Neutrophil (primary cell): ENCODE results near the gene ABHD15.

Experiments used
- H3K27ac ChIP-seq: fragments of 200-600 bp; sonication (generic); 2 replicates; pipeline ENCODE4 v1.5.1; 2016; ENCODE audit warnings: mild to moderate bottlenecking, moderate library complexity
- H3K27me3 ChIP-seq: fragments of 200-600 bp; sonication (generic); 2 replicates; pipeline ENCODE4 v1.6.0; 2016; ENCODE audit warnings: mild to moderate bottlenecking
- H3K36me3 ChIP-seq: fragments of 200-600 bp; sonication (generic); 2 replicates; pipeline ENCODE4 v1.5.1; 2017
- H3K4me1 ChIP-seq, 2 experiments: fragments of 200-600 bp in 1 of 2; sonication (generic) in 1 of 2; 1 replicate in 1 of 2; 2 replicates in 1 of 2; pipeline versions ENCODE4 v1.5.1 to v1.6.1; 2013 to 2016; ENCODE audit warnings: low read depth in 1 of 2, low read length in 1 of 2, mild to moderate bottlenecking in 1 of 2, moderate library complexity in 1 of 2; ENCODE audit not compliant: control insufficient read depth in 1 of 2, insufficient read depth in 1 of 2
- H3K4me3 ChIP-seq, 2 experiments: fragments of 200-600 bp in 1 of 2; sonication (generic) in 1 of 2; 1 replicate in 1 of 2; 2 replicates in 1 of 2; pipeline ENCODE4 v1.5.1; 2013 to 2016; ENCODE audit warnings: low read depth in 1 of 2, low read length in 1 of 2, mild to moderate bottlenecking in 1 of 2, moderate library complexity in 1 of 2
- H3K9me3 ChIP-seq: fragments of 200-600 bp; sonication (generic); 2 replicates; pipeline ENCODE4 v1.5.1; 2016
- CTCF ChIP-seq: fragments of 200-600 bp; sonication (generic); IDR thresholded peaks from 2 replicates; pipeline ENCODE4 v1.5.1; 2016; ENCODE audit warnings: antibody characterized with exemption

Gene ABHD15

GRCh38 chr17:29589524-29590410 is 22.9 kb upstream of the ABHD15 start, which contains the start of gene GIT1:
Gene GIT1, minus strand, starts transcription at chr17:29589648. Its CDS starts 270 bp downstream, at chr17:29589378.
- peaks cover 62 to 63% of the 10 kb centered on the region in 2 experiments for H3K4me1 ChIP-seq

GRCh38 chr17:29588562-29589411 is 21.9 kb upstream of the ABHD15 start:
- H3K4me1 ChIP-seq, result peaks cover 57 to 61% of the 10 kb centered on the region in 2 experiments
- no peaks in the 10 kb centered on the region for H3K36me3 ChIP-seq

More at GRCh38 chr17:29589524-29590410, 22.9 kb upstream of the ABHD15 start, which contains the start of gene GIT1:
- Histone ChIP-seq H3K4me3 (peak within 1 kb of the TSS; percentile 74 to 81), H3K9me3 (no peaks in the 10 kb centered on the region), H3K27me3 (peaks cover 61% of the 10 kb centered on the region), H3K27ac (peak within 1 kb of the TSS; percentile 41), H3K36me3 (no peaks in the 10 kb centered on the region)
- TF ChIP-seq CTCF, result peak; percentile 32

GRCh38 chr17:29588017-29588561 is 21.3 kb upstream of the ABHD15 start:
- no peaks in the 10 kb centered on the region for H3K36me3 ChIP-seq
- H3K27me3 ChIP-seq, result peaks cover 46% of the 10 kb centered on the region
- peak overlapping the region; percentile 74 to 80 for H3K4me3 ChIP-seq
- no peak for TF ChIP-seq CTCF
- H3K9me3 ChIP-seq, result no peaks in the 10 kb centered on the region
- peaks cover 54 to 57% of the 10 kb centered on the region in 2 experiments for H3K4me1 ChIP-seq
- no peak overlapping the region for H3K27ac ChIP-seq

More at GRCh38 chr17:29588562-29589411, 21.9 kb upstream of the ABHD15 start:
- Histone ChIP-seq H3K27ac (peak overlapping the region; percentile 41), H3K27me3 (peaks cover 51% of the 10 kb centered on the region), H3K9me3 (no peaks in the 10 kb centered on the region), H3K4me3 (peak overlapping the region; percentile 74 to 80)
- no peak for TF ChIP-seq CTCF

GRCh38 chr17:29587591-29587990 is 20.8 kb upstream of the ABHD15 start:
- no peak for TF ChIP-seq CTCF
- H3K4me1 ChIP-seq, result peaks cover 50 to 53% of the 10 kb centered on the region in 2 experiments
- no peaks in the 10 kb centered on the region for H3K9me3 ChIP-seq
- H3K4me3 ChIP-seq, result no peak overlapping the region
- H3K27ac ChIP-seq, result no peak overlapping the region
- no peaks in the 10 kb centered on the region for H3K36me3 ChIP-seq
- H3K27me3 ChIP-seq, result peaks cover 41% of the 10 kb centered on the region
